NCI-H1930 (cell line): ENCODE results near the gene KDM4B.

Experiments
- DNase-seq, 2 experiments: peaks; one replicate each; lab custom pipeline; 2025; lab: John Stamatoyannopoulos, UW

The KDM4B gene

DNA sequence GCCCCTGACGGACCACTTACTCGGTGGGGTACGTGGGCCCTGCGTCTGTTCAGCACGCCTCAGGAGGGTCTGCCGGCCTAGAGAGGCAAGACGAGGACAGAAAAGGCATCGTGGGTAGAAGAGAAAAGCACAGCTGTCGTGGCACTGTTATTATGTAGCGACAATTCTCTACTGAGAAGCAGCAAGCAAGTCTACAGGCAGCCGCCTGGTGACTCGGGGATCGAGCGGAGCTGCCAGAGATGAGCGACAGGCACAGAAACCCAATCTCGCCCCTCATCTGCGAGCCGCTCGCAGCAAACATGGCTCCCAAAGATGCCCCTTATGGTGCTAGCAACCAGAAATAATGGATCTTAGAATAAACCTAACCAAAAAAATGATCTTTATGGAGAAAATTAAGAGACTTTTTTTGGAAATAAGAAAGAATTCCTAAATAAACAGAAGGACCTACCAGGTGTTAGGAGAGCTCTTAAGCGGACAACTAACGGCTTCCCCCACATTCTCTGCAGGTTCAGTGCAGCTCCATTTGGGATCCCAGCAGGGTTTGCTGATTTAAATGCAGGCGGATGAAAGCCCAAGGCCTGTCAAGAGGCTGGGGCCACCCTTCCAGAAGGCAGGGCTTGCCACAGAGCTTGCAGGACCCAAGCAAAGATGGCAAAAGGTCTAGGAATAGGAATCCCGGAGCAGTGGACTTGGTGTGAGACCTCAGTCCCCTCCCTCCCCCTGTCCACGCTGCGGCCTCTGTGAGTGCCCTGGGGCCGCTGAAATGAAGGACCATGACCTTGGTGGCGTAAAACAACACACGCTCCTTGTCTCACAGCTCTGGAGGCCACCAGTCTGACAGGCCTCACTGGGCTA is 152.6 kb downstream of the KDM4B start:
- no peak for DNase-seq

- no peak for DNase-seq
Observed at GRCh38 chr19:5122121-5122400, 153.1 kb downstream of the KDM4B start.

DNA sequence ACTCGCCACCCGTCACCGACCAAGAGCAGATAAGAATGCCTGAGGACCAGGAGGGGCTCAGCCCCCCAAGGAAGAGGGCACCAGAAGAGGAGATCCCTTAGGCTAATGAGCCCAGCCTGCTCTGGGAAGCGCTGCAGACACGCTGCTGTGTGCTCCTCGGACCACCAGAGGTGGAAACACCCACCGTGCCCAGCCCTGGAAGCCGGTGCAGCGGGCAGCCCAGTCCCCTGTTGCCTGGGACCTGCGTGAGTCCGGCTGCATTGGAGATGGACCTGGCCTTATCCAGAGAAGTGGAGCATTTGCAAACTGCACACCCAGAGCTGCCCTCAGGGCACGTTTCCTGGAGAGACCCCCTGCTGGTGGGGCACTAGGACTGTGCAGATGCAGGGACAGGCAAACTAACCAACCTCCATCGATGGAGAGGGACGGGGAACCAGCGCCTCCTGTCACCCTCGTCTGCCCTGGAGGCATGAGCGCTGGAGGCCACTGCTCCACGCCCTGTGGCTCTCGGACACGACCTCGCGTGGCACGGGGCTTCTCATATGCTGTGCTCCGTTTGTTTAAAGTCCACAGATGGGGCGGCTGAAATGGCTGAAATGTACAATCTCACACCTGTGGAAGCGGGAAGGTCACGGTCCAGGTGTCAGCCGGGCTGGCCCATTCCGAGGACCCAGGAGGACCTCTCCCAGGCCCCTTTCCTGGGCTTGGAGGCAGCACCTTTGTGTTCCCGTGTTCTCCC is 153.9 kb downstream of the KDM4B start:
- no peak for DNase-seq

- no peak for DNase-seq
Observed at GRCh38 chr19:5123646-5124045, 154.7 kb downstream of the KDM4B start.

DNA sequence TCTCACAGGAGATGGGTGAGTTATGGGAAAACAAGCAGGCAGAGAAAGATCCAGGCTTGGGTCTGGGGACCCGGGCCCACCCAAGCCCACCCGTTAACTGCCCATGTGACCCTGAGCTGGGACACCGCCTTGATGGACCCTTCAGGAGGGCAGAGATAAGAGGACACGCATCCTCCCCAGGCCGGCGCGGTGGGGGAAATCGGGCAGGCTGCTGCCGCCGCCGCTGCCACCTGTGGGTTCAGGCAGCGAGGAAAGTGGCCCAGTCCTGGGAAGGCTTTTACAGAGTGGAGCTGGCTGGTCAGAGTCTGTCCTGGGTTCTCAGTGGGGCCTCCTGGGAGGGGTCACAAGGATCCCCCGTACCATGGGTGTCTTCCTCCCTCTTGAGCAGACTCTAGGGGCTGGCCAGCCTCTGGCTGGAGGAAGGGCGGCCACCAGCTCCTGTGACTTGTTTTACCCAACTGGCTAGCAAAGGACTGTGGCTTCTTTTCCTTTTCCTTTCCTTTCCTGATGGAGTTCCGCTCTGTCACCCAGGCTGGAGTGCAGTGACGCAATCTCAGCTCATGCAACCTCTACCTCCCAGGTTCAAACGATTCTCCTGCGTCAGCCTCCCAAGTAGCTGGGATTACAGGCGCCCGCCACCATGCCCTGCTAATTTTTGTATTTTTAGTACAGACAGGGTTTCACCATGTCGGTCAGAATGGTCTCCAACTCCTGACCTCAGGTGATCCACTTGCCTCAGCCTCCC is 155.4 kb downstream of the KDM4B start:
- DNase-seq: no peak

- no peak for DNase-seq
Observed at GRCh38 chr19:5125376-5125775, 156.5 kb downstream of the KDM4B start.

- DNase-seq: no peak
Observed at GRCh38 chr19:5125797-5126497, 157.0 kb downstream of the KDM4B start.

GRCh38 chr19:5126498-5127223 is 157.7 kb downstream of the KDM4B start:
- no peak for DNase-seq

- DNase-seq: no peak
Observed at GRCh38 chr19:5127717-5128116, 158.8 kb downstream of the KDM4B start.

GRCh38 chr19:5128251-5128935 is 159.5 kb downstream of the KDM4B start:
- DNase-seq: no peak

- no peak for DNase-seq
Observed at GRCh38 chr19:5128936-5129389, 160.1 kb downstream of the KDM4B start.

- no peak for DNase-seq
Observed at GRCh38 chr19:5129691-5130090, 160.8 kb downstream of the KDM4B start.

- no peak for DNase-seq
Observed at GRCh38 chr19:5130371-5131030, 161.6 kb downstream of the KDM4B start.

- no peak for DNase-seq
Observed at GRCh38 chr19:5131031-5131505, 162.2 kb downstream of the KDM4B start.

DNA sequence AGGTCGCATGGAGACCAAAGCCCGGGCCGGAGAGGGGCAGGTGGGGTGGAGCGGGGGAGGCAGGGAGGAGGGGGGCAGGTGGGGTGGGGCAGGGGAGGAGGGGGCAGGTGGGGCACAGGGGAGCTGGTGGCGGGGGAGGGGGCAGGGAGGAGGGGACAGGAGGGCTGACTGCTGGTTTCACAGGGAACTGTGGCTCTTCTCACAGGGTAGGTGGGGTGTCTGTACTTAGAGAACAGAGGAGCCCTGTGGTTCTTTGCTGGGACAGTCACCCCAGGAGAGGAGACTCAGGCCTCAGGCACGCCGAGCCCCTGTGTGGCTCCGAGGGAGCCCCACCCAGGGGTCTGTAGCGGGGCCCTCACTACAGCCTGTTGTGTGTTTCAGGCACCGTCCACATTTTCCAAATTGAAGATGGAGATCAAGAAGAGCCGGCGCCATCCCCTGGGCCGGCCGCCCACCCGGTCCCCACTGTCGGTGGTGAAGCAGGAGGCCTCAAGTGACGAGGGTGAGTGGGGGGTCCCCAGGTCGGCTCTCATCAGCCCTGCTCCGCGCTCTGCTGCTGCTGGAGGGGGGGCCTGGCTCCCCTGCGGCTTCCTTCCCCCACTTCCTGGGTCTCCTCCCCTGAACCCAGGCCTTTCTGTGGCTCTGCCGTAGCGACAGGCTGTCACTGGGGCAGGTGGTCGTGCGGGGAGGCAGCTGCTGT is 162.7 kb downstream of the KDM4B start:
- no peak for DNase-seq

GRCh38 chr19:5132206-5132560 is 163.3 kb downstream of the KDM4B start:
- no peak for DNase-seq

GRCh38 chr19:5132698-5133651 is 164.1 kb downstream of the KDM4B start:
- no peak for DNase-seq

- DNase-seq: no peak
Observed at GRCh38 chr19:5133986-5134595, 165.2 kb downstream of the KDM4B start.
